PC-3 (cell line): ENCODE measurements around the gene POLR3C.

Source experiments
- CTCF ChIP-seq: fragments of 300-600 bp; sonication (generic); conservative IDR thresholded peaks from 2 replicates; pipeline ENCODE4 v1.5.1; 2017; ENCODE audit warnings: antibody characterized with exemption, low read depth, mild to moderate bottlenecking, low read length
- EZH2 ChIP-seq: fragments of 300-600 bp; sonication (generic); IDR thresholded peaks from one replicate; pipeline ENCODE4 v1.6.1; 2017; ENCODE audit warnings: antibody characterized with exemption, mild to moderate bottlenecking, low read length; ENCODE audit not compliant: unreplicated experiment
- EZH2phosphoT487 ChIP-seq: fragments of 300-600 bp; sonication (generic); IDR thresholded peaks from 2 replicates; pipeline ENCODE4 v1.6.1; 2018; ENCODE audit warnings: mild to moderate bottlenecking, antibody characterized with exemption, low read length, borderline replicate concordance

- TF ChIP-seq CTCF (no peak), EZH2 (no peak), EZH2phosphoT487 (no peak)
Measured at GRCh38 chr1:145786271-145786670, 37.7 kb upstream of the POLR3C start.
